ENCODE measurements around the gene ABCC11. TPM values are rescaled to one million over a fixed set of nuclear protein-coding genes. Genes with fewer than 3 reads are reported as not detected.
"Not testable (repeated sequence)": the region's sequence is repeated elsewhere in the genome, so short reads cannot be mapped to it uniquely, and the experiment has no call there.

The ABCC11 gene
- total RNA-seq, 2 experiments from 2014 or later, result 0.15 to 0.17 TPM

DNA sequence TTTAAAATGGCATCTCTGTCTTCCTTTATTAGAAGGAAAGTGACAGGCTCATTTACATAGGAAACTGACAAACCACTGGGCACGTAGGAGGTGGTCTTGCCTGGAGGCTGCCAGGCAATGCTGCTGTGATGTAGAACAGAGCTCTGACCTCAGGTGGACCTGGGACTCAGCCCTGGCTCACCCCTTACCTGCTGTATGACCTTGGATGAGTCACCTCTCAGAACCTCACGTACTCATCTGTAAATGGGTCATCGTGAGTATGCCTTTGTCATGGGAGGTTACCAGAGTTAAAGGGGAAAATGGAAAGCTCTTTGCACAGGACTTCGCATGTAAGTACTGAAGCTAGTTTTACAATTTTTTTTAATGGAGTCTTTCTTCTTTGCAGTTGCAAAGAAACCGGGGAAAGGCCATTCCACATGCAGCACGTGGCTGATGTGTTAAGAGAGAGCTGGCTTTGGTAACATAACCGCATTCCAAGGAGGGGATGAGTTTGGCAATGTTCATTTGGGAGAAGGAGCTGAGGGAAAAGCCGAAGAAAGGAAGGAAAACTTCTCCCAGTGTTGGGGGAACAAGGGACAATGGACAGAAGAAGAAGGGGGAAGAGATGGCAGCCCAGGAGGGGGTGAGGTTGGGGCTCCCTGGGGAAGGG is 40.6 kb downstream of the ABCC11 start:
- CTCF ChIA-PET, result no interaction called here
- POLR2A ChIA-PET, result interaction anchor here (0.6 kb wide), 1 partner anchor 102 kb away, joined by 5 read pairs; no protein-coding TSS in a partner anchor

DNA sequence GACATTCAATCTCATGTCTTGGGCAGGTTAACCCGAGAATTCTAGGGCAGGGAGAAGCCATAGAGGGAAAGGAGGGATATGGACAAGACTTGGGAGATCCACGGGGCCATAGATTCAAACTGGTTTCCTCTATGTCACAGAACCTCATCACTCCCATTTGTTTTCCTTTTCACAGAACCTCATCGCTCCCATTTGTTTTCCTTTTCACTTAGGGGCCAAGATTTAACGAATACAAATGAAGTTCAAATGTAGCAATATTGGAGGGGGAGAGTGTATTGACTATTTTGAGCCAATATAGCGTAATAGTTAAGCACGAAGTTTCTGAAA is 42.6 kb downstream of the ABCC11 start:
- ChIA-PET POLR2A (no interaction called here), CTCF (no interaction called here)

DNA sequence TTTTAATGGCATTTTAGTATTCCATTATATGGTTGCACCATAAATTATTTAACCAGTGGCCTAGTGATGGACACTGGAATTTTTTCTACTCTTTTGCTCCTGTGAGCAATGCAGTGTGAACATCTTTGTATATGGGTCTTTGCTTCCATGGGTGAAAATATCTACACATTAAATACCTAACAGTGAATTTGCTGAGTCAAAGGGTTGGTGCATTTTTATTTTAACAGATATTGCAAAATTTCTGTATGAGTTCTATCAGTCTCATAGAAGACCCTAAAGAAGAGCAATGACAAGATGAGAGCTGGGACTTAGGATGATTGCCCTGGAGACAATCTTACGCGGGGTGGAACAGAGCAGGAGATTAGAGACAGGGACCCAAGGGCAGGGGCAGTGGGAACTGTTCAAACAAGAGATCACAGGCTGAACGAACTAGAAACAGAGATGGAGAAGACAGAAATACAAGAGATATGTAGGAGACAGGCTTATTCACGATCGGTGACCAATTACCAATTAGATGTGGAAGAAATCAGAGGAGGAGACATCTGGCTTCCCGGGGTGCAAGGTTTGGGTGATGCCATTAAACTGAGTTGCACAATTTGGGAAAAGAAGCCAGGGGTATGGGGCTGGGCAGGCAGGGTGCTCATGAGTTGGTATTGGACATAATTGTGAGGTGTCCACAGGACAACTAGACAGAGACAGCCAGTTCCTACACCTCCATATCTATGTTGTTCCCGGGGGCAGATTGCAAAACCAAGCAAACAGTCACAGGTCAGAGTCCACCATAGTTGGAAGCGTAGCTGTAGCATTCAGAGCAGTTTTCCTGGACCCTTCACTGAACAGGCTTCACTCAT is 43.1 kb downstream of the ABCC11 start:
- CTCF ChIA-PET, result no interaction called here
- POLR2A ChIA-PET, result no interaction called here

GRCh38 chr16:48201515-48202201 is 45.7 kb downstream of the ABCC11 start:
- ChIA-PET POLR2A (no interaction called here), CTCF (interaction anchor here (0.7 kb wide), 1 partner anchor 945 kb away, joined by 3 read pairs; no protein-coding TSS in a partner anchor)

GRCh38 chr16:48197294-48197693 is 50.0 kb downstream of the ABCC11 start:
- POLR2A ChIA-PET, result no interaction called here
- CTCF ChIA-PET, result no interaction called here

GRCh38 chr16:48194828-48195556 is 52.3 kb downstream of the ABCC11 start:
- POLR2A ChIA-PET, result no interaction called here
- CTCF ChIA-PET, result no interaction called here

- POLR2A ChIA-PET, result no interaction called here
- CTCF ChIA-PET, result interaction anchor here (0.6 kb wide), 1 partner anchor 134 kb away, joined by 4 read pairs; no protein-coding TSS in a partner anchor
Measured at GRCh38 chr16:48193846-48194245, 53.5 kb downstream of the ABCC11 start.

- CTCF ChIA-PET, result interaction anchor here (1.6 kb wide), 1 partner anchor 1151 kb away, joined by 3 read pairs; no protein-coding TSS in a partner anchor
Measured at GRCh38 chr16:48188449-48189102, 58.8 kb downstream of the ABCC11 start.

DNA sequence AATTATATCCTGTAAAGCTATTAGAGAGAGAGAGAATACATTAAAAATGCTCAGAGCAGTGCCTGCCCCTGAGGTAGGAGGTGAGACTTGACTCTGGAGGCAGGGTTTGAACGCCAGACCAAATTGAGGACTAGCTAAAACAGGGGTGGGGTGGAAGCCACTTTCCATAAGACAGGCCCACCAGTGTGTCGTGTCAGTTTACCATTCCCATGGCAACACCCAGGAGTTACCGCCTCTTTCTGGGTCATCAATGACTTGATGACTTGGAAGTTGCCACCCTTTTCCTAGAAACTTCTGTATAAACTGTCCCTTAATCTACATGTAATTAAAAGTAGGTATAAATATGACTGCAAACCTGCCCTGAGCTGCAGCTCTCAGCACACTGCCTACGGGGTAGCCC is 59.6 kb downstream of the ABCC11 start:
- ChIA-PET POLR2A (no interaction called here), CTCF (interaction anchor here (2.2 kb wide), 1 partner anchor 23 kb away, joined by 7 read pairs; no protein-coding TSS in a partner anchor)

More at GRCh38 chr16:48188449-48189102, 58.8 kb downstream of the ABCC11 start:
- POLR2A ChIA-PET, result no interaction called here

DNA sequence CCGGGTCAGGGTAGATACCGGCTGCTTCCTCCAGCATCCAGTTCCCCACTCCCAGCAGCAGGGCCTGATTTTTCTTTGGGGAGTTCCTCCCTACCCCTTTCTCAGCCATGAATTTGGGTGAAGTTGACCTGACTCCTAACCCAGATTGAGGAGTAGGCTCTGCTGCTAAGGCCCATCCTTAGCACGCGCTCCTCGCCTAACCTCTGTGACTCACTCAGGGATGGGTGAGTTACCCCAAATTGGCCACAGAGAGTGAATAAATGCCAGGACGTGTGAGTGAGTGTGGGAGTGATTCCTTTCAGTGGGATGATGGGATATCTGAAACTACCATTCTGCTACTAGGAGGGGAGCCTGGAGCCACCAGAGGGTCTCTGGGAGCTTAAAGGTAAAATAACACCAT is 62.7 kb downstream of the ABCC11 start:
- CTCF ChIA-PET, result interaction anchor here (1.4 kb wide), 1 partner anchor 8 kb away, joined by 4 read pairs; no protein-coding TSS in a partner anchor
- POLR2A ChIA-PET, result no interaction called here

DNA sequence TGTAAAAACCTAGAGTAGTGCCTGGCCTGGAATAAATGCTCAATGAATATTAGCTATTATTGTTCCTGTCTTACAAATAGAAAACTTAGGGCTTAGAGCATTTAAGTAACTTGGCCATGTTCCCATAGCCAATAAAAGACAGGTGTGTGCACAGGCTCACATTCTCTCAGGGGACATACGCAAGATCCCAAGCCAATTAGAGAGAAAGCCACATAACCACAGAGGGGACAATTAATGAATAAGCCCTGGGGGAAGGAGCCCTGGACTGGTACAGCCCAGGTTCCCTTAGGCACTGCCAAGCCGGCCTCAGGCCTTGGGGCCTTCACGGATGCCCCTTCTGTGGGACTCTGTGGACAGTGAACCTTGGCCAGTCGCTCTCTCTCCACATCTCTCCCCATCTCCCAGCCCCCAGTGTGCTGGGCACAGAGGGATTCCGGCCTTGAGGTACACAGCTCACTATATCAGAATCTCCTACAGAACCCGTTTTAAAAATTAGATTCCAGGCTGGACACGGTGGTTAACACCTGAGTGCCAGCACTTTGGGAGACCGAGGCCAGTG is 64.3 kb downstream of the ABCC11 start:
- ChIA-PET POLR2A (no interaction called here), CTCF (no interaction called here)

DNA sequence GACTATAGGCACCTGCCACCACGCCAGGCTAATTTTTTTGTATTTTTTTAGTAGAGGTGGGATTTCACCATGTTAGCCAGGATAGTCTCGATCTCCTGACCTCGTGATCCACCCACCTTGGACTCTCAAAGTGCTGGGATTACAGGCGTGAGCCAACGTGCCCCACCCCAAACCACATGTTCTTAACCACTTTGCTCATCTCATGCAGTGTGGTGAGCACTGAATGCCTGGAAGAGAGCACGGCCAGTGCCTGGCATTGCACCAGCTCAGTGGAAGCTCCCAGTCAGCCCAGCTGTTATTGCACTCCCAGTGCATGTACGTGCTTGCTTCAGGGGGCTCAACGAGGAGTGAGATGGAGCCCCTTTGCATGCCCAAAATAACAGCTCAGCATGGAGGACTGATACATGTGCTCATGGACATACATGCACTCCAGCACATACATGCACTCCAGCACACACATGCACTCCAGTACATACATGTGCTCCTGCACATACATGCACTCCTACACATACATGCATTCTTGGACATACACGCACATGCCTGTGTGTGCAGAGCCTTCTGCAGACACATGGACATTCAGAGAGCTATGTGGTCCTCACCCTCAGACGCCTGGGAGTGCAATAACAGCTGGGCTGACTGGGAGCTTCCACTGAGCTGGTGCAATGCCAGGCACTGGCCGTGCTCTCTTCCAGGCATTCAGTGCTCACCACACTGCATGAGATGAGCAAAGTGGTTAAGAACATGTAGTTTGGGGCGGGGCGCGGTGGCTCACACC is 65.4 kb downstream of the ABCC11 start:
- POLR2A ChIA-PET, result not testable (repeated sequence)
- CTCF ChIA-PET, result interaction anchor here (0.5 to 0.7 kb wide), 3 partner anchors 89 to 676 kb away, joined by 3 to 4 read pairs (median 3); no protein-coding TSS in a partner anchor

GRCh38 chr16:48180868-48181480 is 66.4 kb downstream of the ABCC11 start:
- ChIA-PET POLR2A (no interaction called here), CTCF (no interaction called here)

DNA sequence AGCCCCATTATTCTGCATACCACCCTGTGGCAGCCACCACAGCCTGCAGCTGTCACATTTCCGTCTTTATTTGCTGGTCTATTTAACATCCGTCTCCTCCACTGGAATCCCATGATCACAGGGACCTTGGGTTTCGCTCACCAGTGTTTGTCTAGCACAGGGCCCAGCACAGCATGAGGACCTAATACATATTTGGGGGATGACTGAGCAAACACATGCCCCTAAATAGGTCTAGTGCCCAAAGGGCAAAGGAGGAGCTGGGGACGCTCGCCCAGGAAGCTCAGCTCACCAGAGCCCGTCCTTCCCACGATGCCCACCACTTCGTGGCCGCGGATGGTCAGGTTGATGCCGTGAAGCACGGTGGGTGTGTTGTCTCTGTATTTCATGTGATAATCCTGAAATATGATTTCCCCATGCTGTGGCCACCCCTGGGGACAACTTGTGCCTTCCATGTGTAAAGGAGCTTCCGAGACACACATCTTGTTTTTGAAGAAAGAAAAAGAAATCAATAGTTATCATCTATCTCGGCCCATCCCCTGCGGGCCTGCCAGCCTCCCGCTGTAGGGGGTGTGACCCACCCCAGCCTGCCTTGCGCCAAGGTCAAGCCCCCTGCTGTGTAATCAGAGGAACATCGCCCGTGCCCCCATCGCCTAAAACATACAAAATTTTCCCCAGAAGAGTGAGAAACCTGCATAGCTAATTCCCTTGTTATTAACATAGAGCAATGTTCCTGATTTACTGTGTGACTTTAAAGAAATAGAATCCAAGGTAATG is 70.5 kb downstream of the ABCC11 start:
- ChIA-PET POLR2A (no interaction called here), CTCF (interaction anchor here (1.9 kb wide), 1 partner anchor 9 kb away, joined by 4 read pairs; no protein-coding TSS in a partner anchor)

- ChIA-PET CTCF (interaction anchor here (1.6 kb wide), 1 partner anchor 10 kb away, joined by 7 read pairs; no protein-coding TSS in a partner anchor), POLR2A (no interaction called here)
Measured at GRCh38 chr16:48173889-48174288, 73.5 kb downstream of the ABCC11 start.

DNA sequence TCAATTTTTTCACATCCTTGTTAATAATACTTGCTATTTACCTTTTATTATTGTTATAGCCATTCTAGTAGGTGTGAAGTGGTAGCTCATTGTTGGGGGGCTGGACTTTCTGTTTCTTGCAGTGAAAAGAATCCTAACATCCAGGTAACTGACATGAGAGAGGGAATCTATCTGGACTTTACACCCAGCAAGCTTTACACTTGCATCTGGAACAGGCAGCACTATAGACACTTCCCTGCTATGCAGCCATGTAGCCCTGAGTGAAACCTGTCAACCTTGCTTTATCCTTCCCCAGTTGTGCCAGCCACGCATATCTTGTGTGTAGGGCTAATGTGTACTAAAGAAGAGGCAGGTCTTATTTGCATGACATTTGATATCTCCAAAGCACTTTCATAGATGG is 74.7 kb downstream of the ABCC11 start:
- ChIA-PET POLR2A (no interaction called here), CTCF (no interaction called here)

- POLR2A ChIA-PET, result no interaction called here
- CTCF ChIA-PET, result no interaction called here
Measured at GRCh38 chr16:48169896-48170295, 77.4 kb downstream of the ABCC11 start.
